Right renal cortex interstitium (tissue), 3 donors: ENCODE measurements around the gene HOXD12. TPM values are rescaled to one million over a fixed set of nuclear protein-coding genes. Genes with fewer than 3 reads are reported as not detected.

Experiments
- DNase-seq, 3 donors: peaks; one replicate each; pipeline ENCODE4 v3.0.0-alpha.2; 2013; ENCODE audit warnings: low read depth in 3 of 3, low spot score in 2 of 3
- polyA plus RNA-seq, 3 donors: library from polyadenylated mRNA; unstranded; fragments of 120-200 nt; gene quantifications; one replicate each; pipeline ENCODE4 v1.2.1, GENCODE V29; 2013; ENCODE audit not compliant: insufficient read length in 3 of 3

Gene HOXD12, protein sequence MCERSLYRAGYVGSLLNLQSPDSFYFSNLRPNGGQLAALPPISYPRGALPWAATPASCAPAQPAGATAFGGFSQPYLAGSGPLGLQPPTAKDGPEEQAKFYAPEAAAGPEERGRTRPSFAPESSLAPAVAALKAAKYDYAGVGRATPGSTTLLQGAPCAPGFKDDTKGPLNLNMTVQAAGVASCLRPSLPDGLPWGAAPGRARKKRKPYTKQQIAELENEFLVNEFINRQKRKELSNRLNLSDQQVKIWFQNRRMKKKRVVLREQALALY
- under 1 TPM; 0.24 to 0.42 (median 0.28) TPM for polyA plus RNA-seq

DNA sequence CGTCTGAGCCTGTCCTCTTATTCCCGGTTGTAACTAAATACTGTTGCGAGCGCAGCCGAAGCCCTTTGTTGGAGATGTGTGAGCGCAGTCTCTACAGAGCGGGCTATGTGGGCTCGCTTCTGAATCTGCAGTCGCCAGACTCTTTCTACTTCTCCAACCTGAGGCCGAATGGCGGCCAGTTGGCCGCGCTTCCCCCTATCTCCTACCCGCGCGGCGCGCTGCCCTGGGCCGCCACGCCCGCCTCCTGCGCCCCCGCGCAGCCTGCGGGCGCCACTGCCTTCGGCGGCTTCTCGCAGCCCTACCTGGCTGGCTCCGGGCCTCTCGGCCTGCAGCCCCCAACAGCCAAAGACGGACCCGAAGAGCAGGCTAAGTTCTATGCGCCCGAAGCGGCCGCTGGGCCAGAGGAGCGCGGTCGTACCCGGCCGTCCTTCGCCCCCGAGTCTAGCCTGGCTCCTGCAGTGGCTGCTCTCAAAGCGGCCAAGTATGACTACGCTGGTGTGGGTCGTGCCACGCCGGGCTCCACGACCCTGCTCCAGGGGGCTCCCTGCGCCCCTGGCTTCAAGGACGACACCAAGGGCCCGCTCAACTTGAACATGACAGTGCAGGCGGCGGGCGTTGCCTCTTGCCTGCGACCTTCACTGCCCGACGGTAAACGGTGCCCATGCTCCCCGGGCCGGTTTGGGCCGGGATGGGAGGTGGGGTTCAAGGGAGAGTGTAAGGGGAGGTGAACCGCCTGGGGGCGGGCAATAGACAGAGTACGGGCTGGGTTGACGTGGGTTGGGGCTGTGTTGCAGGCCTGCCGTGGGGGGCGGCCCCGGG lies at the start of gene HOXD12:
HOXD12 (plus strand) TSS at position 68 of the 819 bp plus-strand sequence; CDS start at position 75, 7 bp downstream.
- no peak for DNase-seq

DNA sequence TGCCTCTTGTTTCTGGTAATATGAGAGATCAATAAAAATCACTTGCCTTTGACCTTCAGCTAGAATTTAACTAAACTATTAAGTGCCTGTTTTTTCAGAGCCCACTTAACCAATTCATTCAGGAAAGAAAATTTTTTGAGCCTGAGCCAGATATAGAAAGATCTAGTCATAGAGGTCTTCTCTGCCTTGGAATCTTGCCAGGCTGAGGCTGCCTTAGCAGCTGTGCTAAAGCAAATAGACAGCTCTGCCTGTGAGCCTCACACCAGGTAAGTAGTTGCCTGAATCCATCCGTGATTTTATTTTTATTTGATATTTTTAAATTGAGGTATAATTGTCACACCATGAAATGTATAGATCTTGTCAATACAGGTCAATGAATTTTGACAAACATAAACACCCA lies 43.2 kb upstream of the HOXD12 start:
- no peak for DNase-seq

DNA sequence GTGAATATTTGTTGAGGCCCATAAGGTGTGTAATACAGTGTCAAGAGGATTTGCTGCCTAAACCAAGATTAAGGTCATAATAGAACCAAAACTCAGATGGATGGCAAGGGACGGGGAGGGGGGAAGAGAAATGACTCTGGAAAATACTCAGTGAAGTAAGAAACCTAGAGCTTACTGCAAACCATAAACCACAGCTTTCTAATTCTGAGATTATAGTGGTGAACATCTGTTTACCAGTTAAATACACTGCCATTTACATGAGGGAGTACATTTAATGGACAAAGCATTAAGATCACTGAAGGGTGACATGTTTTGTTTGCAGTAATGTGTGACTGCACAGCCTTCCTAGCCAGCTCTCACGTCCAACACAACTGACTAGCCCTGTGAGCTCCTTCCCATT lies 35.6 kb upstream of the HOXD12 start:
- DNase-seq: no peak

DNA sequence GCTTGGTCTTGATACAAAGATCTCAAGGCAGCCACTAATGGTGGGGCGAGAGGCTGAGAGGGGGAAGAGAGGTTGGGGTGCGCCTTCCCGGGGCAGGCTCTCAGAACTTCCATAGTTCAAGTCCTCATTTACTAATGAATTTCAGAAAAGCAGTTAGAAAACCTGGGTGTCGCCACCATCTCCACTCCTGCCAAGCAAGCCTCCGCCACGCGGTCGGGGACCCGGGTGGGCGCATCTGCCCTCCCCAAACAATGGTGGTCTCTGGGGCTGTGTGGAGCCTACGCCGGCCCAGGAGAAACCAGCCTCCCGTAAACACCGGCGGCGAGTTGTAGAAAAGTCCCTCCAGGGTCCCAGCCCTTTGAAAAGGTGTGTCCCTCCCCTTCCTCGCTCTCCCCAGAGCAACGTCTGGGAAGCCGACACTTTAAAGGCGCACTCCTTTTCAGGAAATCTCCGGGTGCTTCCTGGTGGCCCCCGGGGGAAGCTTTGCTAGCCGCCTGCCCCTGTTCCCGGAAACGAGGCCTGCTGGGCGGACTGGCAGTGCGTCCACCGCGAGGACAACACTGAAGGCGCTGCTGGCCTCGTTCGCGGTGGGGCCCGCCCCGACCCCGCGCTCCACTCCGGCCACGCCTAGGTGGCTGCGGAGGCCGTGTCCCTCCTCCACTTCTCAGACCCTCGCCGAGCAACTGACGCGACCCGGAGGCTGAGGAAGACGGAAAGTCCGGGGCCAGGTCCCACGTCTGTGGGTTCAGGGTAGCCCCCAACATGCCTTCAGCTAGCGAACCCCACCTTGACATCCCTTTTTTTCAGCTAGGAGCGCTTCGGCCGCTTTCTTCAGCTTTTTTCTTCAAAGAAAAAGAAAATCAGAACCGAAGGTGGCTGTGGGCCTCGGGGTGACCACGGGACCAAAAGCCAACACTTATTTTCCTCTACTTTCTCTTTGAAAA lies 32.7 kb upstream of the HOXD12 start:
- DNase-seq: peak in 1 of 3 donors; percentile 30

DNA sequence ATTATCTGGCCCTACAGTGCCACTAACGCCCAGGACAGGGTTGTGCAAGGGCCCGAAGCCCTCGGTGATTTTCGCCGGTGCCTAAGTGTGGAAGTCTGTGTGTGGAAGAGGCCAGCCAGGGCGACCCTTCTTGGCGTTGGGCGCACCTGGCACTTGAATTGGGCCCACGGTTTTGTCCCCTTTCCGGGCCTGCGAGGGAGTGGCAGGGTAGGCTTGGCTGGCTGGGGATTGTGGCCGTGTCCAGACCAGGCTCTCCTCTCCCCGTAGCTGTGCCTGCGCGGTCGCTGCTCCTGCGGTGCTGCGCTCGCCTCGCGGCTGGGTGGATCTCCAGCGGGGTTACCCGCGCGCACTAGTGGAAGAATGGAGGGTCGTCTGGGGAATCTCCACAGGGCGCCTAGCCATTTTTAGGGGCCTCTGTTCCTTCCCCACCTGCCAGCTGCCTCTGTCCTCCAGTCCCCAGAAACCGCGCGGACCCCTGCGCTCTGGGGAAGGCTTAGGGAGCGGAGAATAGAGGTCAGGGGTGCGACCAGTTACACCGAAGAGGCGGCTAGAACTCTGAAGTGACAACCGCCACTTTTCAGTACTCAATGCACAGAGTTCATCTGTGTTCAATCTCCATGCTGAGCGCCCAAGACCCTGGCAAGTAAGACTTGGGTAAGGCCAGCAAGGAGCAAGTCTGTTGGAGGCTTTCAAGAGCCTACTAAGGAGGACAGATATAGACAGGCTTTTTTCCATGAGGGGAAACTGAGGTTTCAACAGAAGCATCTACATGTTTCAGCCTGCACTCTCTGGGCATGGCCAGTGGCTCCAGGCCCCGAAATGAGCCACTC lies 31.8 kb upstream of the HOXD12 start:
- DNase-seq: peak in 1 of 3 donors; percentile 24

DNA sequence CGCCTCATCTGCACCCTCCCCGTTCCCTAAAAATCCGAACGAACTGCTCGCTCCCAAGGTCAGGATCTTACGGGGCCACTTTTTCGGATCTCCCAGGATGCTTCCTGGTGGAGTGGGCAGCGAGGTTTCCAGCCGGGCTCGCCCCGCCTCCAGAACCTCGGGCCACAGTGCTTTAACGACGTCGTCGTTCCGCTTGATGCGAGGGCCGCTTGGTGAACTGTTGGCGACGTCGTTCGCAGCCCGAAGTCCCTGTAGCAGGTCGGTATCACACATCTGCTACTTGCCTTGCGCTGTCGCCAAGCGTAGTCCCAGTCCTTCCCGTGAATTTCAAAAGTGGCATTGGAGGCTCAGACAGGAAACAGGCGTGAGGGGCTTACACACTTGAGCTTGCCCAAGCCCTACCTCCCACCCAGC lies 31.2 kb upstream of the HOXD12 start:
- peak in 1 of 3 donors; percentile 26 for DNase-seq

DNA sequence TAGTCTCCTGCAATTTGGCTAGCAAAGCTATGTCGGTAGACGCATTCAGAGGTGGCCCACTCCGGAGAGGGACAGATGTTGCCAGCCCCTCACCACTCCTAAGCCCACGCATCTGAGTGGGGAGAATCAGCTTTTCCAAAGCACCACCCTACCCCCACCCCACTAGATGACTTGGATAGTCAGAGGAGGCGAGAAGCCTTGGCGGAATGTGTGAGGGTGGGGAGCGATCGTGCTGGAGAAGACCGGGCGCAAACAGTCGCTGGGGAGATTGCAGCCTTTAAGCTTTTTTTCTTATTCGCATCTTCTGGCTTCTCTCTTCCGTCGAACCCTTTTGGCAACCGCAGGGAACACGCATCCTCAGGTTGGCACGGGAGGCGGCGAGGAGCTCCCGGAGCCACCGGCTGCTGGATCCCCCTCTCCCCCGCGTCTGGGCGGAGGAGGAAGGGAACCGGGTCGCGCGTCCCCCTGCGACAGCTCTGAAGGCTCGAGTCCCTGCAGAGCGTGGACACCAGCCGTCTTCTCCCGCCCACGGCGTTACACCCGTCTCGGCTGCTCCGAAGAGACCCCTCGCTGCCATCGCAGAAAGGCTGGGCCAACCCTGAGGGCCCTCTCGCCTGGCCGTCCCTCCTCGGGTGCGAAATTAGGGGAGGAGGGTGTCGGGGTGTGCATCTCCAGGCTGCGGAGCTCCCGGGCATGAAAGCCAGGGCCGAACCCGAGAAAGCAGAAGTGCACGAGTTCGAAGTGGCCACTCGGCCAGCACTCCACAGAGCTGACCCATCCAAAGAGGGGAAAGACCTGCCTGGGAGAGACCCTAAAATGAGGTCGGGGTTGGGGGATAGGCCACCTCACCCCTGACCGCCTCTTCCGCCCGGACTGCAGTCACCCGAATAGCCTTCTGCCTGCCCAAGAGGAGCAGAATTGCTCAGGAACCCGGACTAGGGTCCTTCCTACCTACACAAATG lies 28.0 kb upstream of the HOXD12 start:
- no peak for DNase-seq

DNA sequence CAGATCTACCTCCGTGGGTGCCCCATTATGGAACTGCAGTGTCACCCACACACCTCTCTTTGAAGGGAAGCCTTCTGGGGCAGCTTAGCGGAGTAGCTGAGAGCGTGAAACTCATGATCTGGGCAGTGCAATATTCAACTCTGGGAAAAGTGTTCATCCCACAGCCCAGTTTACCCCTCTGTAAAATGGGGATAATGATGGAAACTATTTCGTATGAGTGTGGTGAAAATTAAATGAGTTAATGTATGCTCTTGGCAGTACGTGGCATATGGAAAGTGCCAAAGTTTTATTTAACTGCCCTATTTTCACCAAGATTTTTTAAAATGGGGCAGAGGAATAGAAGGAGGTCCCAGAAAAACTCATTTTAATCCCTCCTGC lies 27.3 kb upstream of the HOXD12 start:
- no peak for DNase-seq

DNA sequence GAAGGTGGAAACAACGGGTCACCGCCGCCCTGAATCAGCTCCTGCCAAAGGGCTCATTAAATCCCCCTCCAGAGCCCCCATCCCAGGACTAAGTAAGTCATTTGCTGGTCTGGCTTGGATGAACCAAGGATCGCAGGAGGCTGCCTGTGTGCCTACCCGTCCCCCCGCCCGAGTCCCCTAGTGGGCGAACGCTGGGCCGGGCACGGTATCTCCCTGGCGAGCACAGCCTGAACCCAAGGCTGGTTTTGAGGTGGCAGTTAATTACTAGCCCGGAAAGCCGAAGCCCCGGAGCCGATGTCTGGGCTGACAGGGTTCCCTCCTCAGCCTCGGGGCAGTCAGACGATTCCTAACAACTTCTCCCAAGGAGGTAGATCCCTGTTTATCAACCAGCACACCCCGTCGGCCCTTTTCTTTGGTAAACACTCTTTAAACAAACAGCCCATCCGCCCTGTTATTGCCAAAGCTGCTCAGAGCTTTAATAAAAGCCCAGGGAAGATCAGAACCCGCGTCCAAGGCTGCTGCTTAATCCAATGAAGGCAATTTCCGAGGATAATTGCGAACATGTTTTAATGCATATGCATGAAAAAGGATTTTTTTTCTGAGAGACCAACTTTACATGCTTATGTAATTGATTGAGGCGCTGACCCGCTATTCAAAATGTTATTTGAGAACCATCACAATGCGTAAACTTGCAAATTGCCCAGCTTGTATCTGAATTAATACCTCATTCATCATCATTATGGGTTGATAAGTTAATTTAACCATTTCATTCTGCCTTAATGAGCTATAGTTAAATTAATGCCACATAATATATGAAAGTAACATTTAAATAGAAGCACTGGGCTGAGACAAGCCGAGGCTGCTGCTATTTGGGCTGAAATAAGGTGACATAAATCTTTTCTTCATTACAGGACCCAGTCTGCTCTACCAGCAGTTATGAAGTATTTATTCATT lies 26.4 kb upstream of the HOXD12 start:
- peak in 1 of 3 donors; percentile 7 for DNase-seq

DNA sequence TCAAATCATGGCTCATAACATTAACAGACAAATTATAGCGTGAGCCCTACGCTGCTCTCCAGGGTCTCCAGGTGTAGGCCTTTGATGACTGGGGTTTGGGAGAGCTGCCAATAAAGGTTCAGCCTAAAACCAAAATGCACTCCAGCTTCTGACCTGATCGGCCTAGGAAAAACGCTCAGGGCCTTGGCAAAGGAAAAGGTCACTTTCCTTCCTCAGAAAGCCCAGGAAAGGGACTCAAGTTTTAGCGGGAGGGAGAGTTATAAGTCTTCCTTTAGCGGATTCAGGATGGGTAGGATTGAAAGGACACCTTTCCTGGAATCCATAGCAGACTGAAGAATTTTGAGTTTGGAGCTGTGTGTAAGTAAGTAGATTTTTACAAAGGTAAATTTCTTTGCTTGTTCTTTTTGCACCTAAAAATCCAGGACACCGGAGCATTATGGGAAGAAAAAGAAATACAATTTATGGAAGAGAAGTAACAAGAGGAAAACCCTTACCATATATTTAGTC lies 24.6 kb upstream of the HOXD12 start:
- no peak for DNase-seq

DNA sequence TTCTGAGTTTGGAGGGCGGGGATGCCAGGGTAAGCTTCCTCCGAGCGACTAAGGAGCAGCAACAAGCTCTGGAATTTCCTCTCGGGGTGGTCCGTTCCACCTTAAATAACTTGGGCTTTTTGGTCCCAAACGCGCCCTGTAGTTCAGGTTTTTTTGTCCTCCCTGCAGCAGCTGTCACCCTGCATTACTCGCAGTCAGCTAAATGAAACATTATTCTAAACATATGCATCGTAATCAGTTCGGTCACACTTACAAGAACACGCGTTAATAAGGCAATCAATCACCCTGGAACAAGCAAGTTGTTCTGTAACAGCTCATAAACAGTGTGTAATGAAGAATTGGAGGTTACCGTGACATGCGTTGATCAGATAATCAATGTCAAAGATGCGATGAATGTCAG lies 24.1 kb upstream of the HOXD12 start:
- DNase-seq: peak in 1 of 3 donors; percentile 38

DNA sequence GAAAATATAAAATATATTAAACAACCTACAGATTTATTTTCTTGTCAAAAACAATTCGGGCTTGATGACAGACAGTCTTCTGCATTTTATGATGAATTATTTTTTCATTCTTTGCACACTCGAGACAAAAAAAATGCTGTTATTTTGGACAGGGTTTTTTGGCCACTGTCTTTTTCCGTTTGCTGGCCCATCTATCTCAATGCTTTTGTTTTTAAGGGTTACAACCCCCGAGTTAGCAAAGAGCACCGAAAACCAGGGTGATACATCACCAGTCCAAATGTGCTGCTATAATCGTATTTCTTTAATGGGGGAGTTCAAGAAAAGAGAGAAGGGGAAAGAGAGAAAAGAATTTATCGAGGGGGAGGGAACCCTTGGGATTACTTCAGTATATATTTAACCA lies 23.5 kb upstream of the HOXD12 start:
- DNase-seq: peak in 1 of 3 donors; percentile 4

DNA sequence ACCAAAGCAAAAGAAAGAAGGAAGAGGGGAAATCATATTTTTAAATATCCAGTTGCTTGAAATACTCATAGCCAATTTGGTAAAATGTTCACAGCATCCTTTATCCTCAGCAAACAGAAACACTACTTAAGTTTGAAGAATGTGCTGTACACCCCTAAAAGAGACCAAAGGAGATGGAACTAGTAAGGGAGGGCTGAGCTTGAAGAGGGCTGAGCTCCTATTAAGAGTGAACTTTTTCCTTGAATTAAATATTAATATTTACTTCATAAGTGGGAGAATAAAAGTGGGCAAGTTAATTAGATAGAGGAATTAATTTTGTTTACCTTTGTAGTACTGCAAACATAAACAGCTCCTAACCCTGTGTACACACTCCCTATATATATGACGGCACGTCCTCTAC lies 22.8 kb upstream of the HOXD12 start:
- DNase-seq: peak in 1 of 3 donors; percentile 18

DNA sequence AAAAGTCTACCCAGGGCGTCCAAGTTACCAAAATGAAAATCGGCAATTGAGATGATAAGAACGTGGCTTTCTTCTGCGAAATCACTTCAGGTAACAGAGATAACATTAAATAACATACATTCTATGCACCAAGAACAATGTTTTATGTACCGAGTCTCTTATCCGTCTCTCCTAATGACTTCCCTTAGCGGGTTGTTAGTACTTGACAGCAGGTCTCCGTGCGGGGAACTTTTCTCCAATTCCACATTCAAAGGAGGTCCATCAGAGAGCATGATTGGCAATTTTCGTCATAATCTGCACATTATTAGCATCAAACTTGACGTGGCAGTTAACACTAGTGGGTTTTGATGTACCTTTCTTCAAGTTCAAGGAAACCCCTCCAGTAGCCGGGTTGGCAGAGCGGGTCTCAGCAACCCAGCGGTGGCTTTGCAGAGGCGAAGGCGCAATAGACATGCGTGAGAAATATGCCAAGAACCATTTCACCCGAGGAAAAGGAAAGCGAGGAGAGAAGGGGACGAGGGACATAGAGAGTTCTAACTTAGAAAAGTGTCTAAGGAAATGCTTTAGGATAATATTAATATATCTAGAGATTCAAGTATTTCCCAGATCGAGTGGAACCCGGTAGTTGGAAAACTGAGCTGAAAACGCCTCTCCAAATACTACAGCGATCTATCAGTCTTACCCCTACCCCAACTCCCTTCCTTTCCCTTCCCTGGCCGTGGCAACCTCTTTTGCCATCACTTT lies 20.9 kb upstream of the HOXD12 start:
- DNase-seq: peak in 1 of 3 donors; percentile 18

DNA sequence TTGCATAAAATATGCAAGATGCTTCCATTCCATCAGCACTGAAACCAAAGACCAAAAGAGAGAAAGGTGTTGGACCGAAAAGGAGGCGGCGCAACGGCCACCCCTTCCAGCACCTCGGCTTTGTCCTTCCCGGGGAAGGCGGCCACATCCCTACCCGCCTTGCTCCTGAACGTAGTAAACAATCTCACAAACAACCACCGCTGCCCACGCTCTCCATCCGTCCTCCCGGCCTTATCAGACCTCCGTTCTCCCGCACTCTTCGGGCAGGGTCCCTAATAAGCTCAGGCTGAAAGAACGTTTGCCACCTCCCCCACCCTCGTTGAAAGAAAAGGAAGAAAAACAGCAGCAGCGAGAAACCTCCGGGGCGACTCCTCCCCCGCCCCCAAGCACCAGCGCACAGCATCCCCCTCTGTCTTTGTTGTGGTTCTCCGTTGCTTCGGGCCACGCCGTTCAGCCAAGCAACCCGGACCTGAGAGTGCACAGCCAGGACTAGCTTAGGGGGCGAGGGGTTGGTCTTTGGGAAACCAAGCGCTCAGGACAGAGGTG lies 20.2 kb upstream of the HOXD12 start:
- DNase-seq: peak in 1 of 3 donors; percentile 10

DNA sequence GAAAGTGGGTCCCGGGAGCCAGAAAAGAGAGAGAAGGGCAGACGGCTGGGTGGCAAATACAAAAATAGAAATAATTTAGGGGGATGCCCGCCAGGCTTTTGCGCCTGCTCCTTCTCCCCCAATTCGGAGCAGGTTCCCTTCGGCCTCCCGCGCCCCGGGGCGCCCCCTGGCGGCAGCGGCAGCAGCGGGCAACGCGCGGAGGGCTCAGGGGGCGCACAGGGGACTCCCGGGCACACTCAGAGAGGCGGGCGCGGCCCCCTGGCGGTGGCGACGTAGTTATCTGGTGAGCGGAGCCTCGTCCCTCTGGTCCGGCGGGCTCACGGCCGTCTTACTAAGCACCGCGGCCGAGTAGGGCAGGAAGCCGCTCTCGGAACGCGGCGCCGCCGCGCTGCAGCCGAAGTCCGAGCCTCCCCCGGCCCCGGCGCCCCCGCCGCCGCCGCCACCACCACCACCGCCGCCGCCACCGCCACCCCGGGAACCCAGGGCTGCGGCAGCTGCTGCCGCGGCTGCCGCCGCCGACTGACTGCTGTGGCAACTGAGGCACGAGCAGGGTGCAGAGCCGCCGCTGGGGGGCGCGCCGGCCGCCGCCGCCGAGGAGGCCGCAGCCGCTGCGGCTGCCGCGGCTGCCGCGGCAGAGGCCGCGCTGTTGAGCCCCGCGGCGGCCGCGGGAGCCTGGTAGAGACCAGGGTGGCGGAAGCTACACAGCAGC lies 19.6 kb upstream of the HOXD12 start:
- peak in 1 of 3 donors; percentile 24 for DNase-seq
